Mammary epithelial cell (primary cell): ENCODE measurements around the gene SLC25A34.

Experiments
- CTCF ChIP-seq, 2 donors: IDR thresholded peaks in 1 of 2; conservative IDR thresholded peaks in 1 of 2; 2 replicates each; pipeline ENCODE4 v1.5.1; 2011 to 2012; ENCODE audit warnings: inconsistent platforms in 2 of 2, low read length in 2 of 2, mild to moderate bottlenecking in 2 of 2, control low read depth in 1 of 2, low read depth in 1 of 2; ENCODE audit not compliant: insufficient read depth in 1 of 2; ENCODE audit errors: extremely low read depth in 1 of 2
- EZH2 ChIP-seq: IDR thresholded peaks from 2 replicates; pipeline ENCODE4 v1.6.1; 2012; ENCODE audit warnings: low read length, inconsistent platforms, borderline replicate concordance

- TF ChIP-seq CTCF (conservative IDR thresholded peaks at IDR 0.05 in 1 of 2, IDR thresholded peaks at IDR 0.05 in 1 of 2; ENCODE audit: extremely low read depth in 1 of 2, insufficient read depth in 1 of 2, low read depth in 1 of 2, low read length in 2 of 2) = no peak
- TF ChIP-seq EZH2 = no peak
Measured at GRCh38 chr1:15739259-15739658, 3.2 kb downstream of the SLC25A34 start.
